Mesenchymal stem cell (in vitro differentiated cells and primary cell): Measurements from ENCODE around the gene HOXB7.

ENCODE experiments used
- DNase-seq: peaks from one replicate; pipeline ENCODE4 v3.0.0-alpha.2; 2013
- H2AFZ ChIP-seq: one replicate; pipeline ENCODE4 v1.6.1; 2013; ENCODE audit warnings: low read depth, mild to moderate bottlenecking, control low read depth, inconsistent platforms, low read length, moderate library complexity
- H2AK5ac ChIP-seq: 2 replicates; pipeline ENCODE4 v1.6.1; 2013; ENCODE audit warnings: low read length, moderate library complexity, mild to moderate bottlenecking, inconsistent platforms; ENCODE audit not compliant: severe bottlenecking
- H2BK120ac ChIP-seq: one replicate; pipeline ENCODE4 v1.6.1; 2013; ENCODE audit warnings: low read depth, mild to moderate bottlenecking, inconsistent platforms, low read length, moderate library complexity
- H2BK12ac ChIP-seq, 2 experiments: one replicate each; pipeline ENCODE4 v1.6.1; 2013; ENCODE audit warnings: inconsistent platforms in 2 of 2, low read length in 2 of 2, mild to moderate bottlenecking in 2 of 2, moderate library complexity in 2 of 2, control low read depth in 1 of 2
- H2BK15ac ChIP-seq: one replicate; pipeline ENCODE4 v1.6.1; 2013; ENCODE audit warnings: mild to moderate bottlenecking, low read depth, inconsistent platforms; ENCODE audit not compliant: poor library complexity, severe bottlenecking
- H2BK5ac ChIP-seq: 2 replicates; pipeline ENCODE4 v1.6.1; 2013; ENCODE audit warnings: low read depth, mild to moderate bottlenecking, low read length, control low read depth, inconsistent platforms; ENCODE audit not compliant: poor library complexity, severe bottlenecking
- H3K14ac ChIP-seq, 2 experiments: one replicate each; pipeline ENCODE4 v1.6.1; 2013; ENCODE audit warnings: inconsistent platforms in 2 of 2, low read length in 2 of 2, control low read depth in 1 of 2, mild to moderate bottlenecking in 1 of 2, moderate library complexity in 1 of 2
- H3K18ac ChIP-seq, 2 experiments: one replicate each; pipeline ENCODE4 v1.6.1; 2013; ENCODE audit warnings: inconsistent platforms in 2 of 2, low read length in 2 of 2, control low read depth in 1 of 2, low read depth in 1 of 2, mild to moderate bottlenecking in 1 of 2
- H3K23ac ChIP-seq, 2 experiments: one replicate each; pipeline ENCODE4 v1.6.1; 2013; ENCODE audit warnings: inconsistent platforms in 2 of 2, low read length in 2 of 2, mild to moderate bottlenecking in 2 of 2, moderate library complexity in 2 of 2, control low read depth in 1 of 2
- H3K27ac ChIP-seq: 2 replicates; pipeline ENCODE4 v1.5.1; 2013; ENCODE audit warnings: mild to moderate bottlenecking, moderate library complexity, low read length, control low read depth, inconsistent platforms; ENCODE audit not compliant: poor library complexity, severe bottlenecking
- H3K27me3 ChIP-seq, 2 experiments: 2 replicates each; pipeline versions ENCODE4 v1.6.1 to v1.7.0; 2013; ENCODE audit warnings: low read length in 2 of 2, mild to moderate bottlenecking in 2 of 2, moderate library complexity in 2 of 2, control low read depth in 1 of 2, inconsistent platforms in 1 of 2; ENCODE audit not compliant: control insufficient read depth in 1 of 2, insufficient read depth in 1 of 2
- H3K36me3 ChIP-seq, 2 experiments: 2 replicates each; pipeline versions ENCODE4 v1.6.1 to v1.7.0; 2013; ENCODE audit warnings: low read length in 2 of 2, control low read depth in 1 of 2, inconsistent platforms in 1 of 2, low read depth in 1 of 2, mild to moderate bottlenecking in 1 of 2; ENCODE audit not compliant: insufficient read depth in 2 of 2, control insufficient read depth in 1 of 2
- H3K4ac ChIP-seq, 2 experiments: one replicate each; pipeline ENCODE4 v1.6.1; 2013; ENCODE audit warnings: inconsistent platforms in 2 of 2, low read length in 2 of 2, mild to moderate bottlenecking in 2 of 2, moderate library complexity in 2 of 2, control low read depth in 1 of 2, low read depth in 1 of 2
- H3K4me1 ChIP-seq: 2 replicates; pipeline ENCODE4 v1.6.1; 2013; ENCODE audit warnings: low read depth, low read length, control low read depth; ENCODE audit not compliant: control insufficient read depth, insufficient read depth
- H3K4me2 ChIP-seq: 2 replicates; pipeline ENCODE4 v1.6.1; 2013; ENCODE audit warnings: low read length, mild to moderate bottlenecking, inconsistent platforms; ENCODE audit not compliant: poor library complexity, severe bottlenecking
- H3K4me3 ChIP-seq, 2 experiments: 2 replicates each; pipeline versions ENCODE4 v1.5.1 to v1.7.0; 2013; ENCODE audit warnings: low read length in 2 of 2, mild to moderate bottlenecking in 2 of 2, control low read depth in 1 of 2, low read depth in 1 of 2; ENCODE audit not compliant: insufficient read depth in 1 of 2
- H3K79me1 ChIP-seq: replicated peaks from 2 replicates; pipeline ENCODE4 v1.6.1; 2013; ENCODE audit warnings: mild to moderate bottlenecking, control low read depth, low read length, inconsistent platforms; ENCODE audit not compliant: poor library complexity, severe bottlenecking
- H3K9ac ChIP-seq: 2 replicates; pipeline ENCODE4 v1.7.0; 2013; ENCODE audit warnings: mild to moderate bottlenecking, low read length, moderate library complexity
- H3K9me3 ChIP-seq: 2 replicates; pipeline ENCODE4 v1.7.0; 2013; ENCODE audit warnings: mild to moderate bottlenecking, low read length; ENCODE audit not compliant: control insufficient read depth
- H4K8ac ChIP-seq: one replicate; pipeline ENCODE4 v1.6.1; 2013; ENCODE audit warnings: inconsistent platforms, mild to moderate bottlenecking, low read length, moderate library complexity
- H4K91ac ChIP-seq: one replicate; pipeline ENCODE4 v1.6.1; 2013; ENCODE audit warnings: mild to moderate bottlenecking, low read length, inconsistent platforms
- WGBS: methylation state at CpG from one replicate; pipeline ENCODE4 v1.1.7; 2013; ENCODE audit warnings: mixed read lengths; 5-methylcytosine and 5-hydroxymethylcytosine counted together

HOXB7 gene

GRCh38 chr17:48642059-48642842 lies 31.4 kb upstream of the HOXB7 start:
- Histone ChIP-seq H4K8ac (peak overlapping the region; percentile 59), H2AFZ (peak overlapping the region; percentile 37), H3K4ac (peak overlapping the region; percentile 85 to 91), H3K4me2 (no peak overlapping the region), H2AK5ac (no peak overlapping the region), H2BK5ac (no peak overlapping the region), H3K79me1 (no peaks in the 10 kb centered on the region), H2BK12ac (peak overlapping the region in 1 of 2 experiments; percentile 83), H3K14ac (peak overlapping the region in 1 of 2 experiments; percentile 96), H4K91ac (peak overlapping the region; percentile 96), H2BK120ac (peak overlapping the region; percentile 88), H3K9me3 (no peaks in the 10 kb centered on the region), H3K27ac (no peak overlapping the region), H3K4me3 (no peak overlapping the region), H3K27me3 (peaks cover 98 to 99% of the 10 kb centered on the region in 2 experiments), H2BK15ac (peak overlapping the region; percentile 80), H3K23ac (peak overlapping the region; percentile 21 to 76), H3K9ac (no peak overlapping the region), H3K4me1 (peaks cover 15% of the 10 kb centered on the region), H3K18ac (peak overlapping the region; percentile 7 to 89), H3K36me3 (no peaks in the 10 kb centered on the region)
- WGBS = 9% methylated on average over 53 of the region's 58 CpGs
- DNase-seq = peak; percentile 76

DNA sequence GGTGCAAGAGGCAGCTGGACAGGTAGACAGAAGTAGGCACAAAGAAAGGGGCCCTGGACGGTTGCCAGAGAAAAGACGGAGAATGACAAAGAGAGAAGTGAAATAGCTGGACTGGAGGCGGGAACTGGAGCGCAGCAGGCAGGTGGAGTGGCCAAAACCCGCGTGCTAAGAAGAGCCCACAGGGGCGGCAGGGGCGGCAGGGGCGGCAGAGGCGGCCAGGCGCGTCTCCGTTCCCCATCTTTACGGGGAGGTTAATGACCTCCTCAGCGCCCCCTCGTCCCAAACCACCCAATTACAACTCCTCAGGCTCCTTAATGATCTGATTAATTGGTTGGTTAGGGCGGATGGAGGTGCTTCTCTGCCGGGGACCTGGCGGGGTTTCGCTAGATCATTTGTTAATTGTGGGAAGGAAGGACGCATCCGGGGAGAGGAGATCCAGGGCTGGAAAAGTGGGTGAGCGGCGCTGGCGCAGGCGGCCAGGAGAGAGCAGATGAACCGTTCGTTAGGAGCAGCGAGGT lies 30.8 kb upstream of the HOXB7 start:
- peaks cover 99 to 100% of the 10 kb centered on the region in 2 experiments for H3K27me3 ChIP-seq
- no peak overlapping the region for H2BK15ac ChIP-seq
- H2AK5ac ChIP-seq = no peak overlapping the region
- H3K4me2 ChIP-seq = no peak overlapping the region
- no peak overlapping the region for H3K4me3 ChIP-seq
- H4K91ac ChIP-seq = peak overlapping the region; percentile 78
- 42% methylated on average over 19 of the region's 29 CpGs for WGBS
- H2BK120ac ChIP-seq = peak overlapping the region; percentile 42
- peak overlapping the region; percentile 46 to 85 for H3K4ac ChIP-seq
- H4K8ac ChIP-seq = peak overlapping the region; percentile 59
- peak overlapping the region in 1 of 2 experiments; percentile 96 for H3K14ac ChIP-seq
- no peak overlapping the region for H2AFZ ChIP-seq
- H3K23ac ChIP-seq = peak overlapping the region in 1 of 2 experiments; percentile 76
- H3K9ac ChIP-seq = no peak overlapping the region
- peak overlapping the region; percentile 7 to 89 for H3K18ac ChIP-seq
- no peaks in the 10 kb centered on the region for H3K36me3 ChIP-seq
- H2BK12ac ChIP-seq = peak overlapping the region in 1 of 2 experiments; percentile 83
- H3K79me1 ChIP-seq = no peaks in the 10 kb centered on the region
- peaks cover 11% of the 10 kb centered on the region for H3K4me1 ChIP-seq
- H2BK5ac ChIP-seq = no peak overlapping the region
- DNase-seq = no peak
- no peak overlapping the region for H3K27ac ChIP-seq
- H3K9me3 ChIP-seq = no peaks in the 10 kb centered on the region

- no peak overlapping the region for H3K14ac ChIP-seq
- WGBS = no CpG with 5 or more reads among the region's 1 CpG
Measured at GRCh38 chr17:48640858-48641180, 30.0 kb upstream of the HOXB7 start.

GRCh38 chr17:48639982-48640857 lies 29.4 kb upstream of the HOXB7 start:
- Histone ChIP-seq H3K23ac (no peak overlapping the region), H3K18ac (no peak overlapping the region), H3K9ac (no peak overlapping the region), H2BK15ac (no peak overlapping the region), H4K8ac (no peak overlapping the region), H3K27me3 (peaks cover 99 to 100% of the 10 kb centered on the region in 2 experiments), H3K27ac (no peak overlapping the region), H3K4me1 (peaks cover 4% of the 10 kb centered on the region), H2AFZ (no peak overlapping the region), H2AK5ac (no peak overlapping the region), H3K4me2 (no peak overlapping the region), H3K36me3 (no peaks in the 10 kb centered on the region), H4K91ac (no peak overlapping the region), H3K79me1 (no peaks in the 10 kb centered on the region), H2BK5ac (no peak overlapping the region), H2BK12ac (peak overlapping the region in 1 of 2 experiments; percentile 47), H3K4me3 (no peak overlapping the region), H3K14ac (no peak overlapping the region), H3K9me3 (no peaks in the 10 kb centered on the region), H3K4ac (no peak overlapping the region), H2BK120ac (no peak overlapping the region)
- 35% methylated on average over 2 of the region's 6 CpGs for WGBS
- DNase-seq = peak; percentile 50

More at GRCh38 chr17:48640858-48641180, 30.0 kb upstream of the HOXB7 start:
- no peak overlapping the region for H2BK120ac ChIP-seq
- H4K91ac ChIP-seq = no peak overlapping the region
- no peak overlapping the region for H3K27ac ChIP-seq
- H3K4me3 ChIP-seq = no peak overlapping the region
- no peak overlapping the region for H3K4me2 ChIP-seq
- no peak overlapping the region for H3K18ac ChIP-seq
- DNase-seq = no peak
- H2BK5ac ChIP-seq = no peak overlapping the region
- H3K4ac ChIP-seq = no peak overlapping the region
- no peaks in the 10 kb centered on the region for H3K9me3 ChIP-seq
- H4K8ac ChIP-seq = no peak overlapping the region
- no peak overlapping the region for H2AK5ac ChIP-seq
- H3K4me1 ChIP-seq = peaks cover 4% of the 10 kb centered on the region
- no peaks in the 10 kb centered on the region for H3K79me1 ChIP-seq
- H3K27me3 ChIP-seq = peaks cover 99 to 100% of the 10 kb centered on the region in 2 experiments
- no peak overlapping the region for H2BK15ac ChIP-seq
- H3K23ac ChIP-seq = no peak overlapping the region
- H3K36me3 ChIP-seq = no peaks in the 10 kb centered on the region
- H3K9ac ChIP-seq = no peak overlapping the region
- H2BK12ac ChIP-seq = no peak overlapping the region
- no peak overlapping the region for H2AFZ ChIP-seq
